ENCODE results near the gene DDX17. TPM values are rescaled to one million over a fixed set of nuclear protein-coding genes. Genes with fewer than 3 reads are reported as not detected.

Gene DDX17
- total and polyA plus RNA-seq, 2 of the 8 experiments (the other 6 are each of a cell fraction or from before 2014, with no cell fraction given) = 437 to 441 TPM

GRCh38 chr22:38519453-38520250 lies 13.5 kb upstream of the DDX17 start (continued):
- TF ChIP-seq NRF1 (IDR thresholded peaks at IDR 0.05; ENCODE audit: low read depth, low read length) (no peak), CHD1 (IDR thresholded peaks at IDR 0.05; ENCODE audit: low read depth, low read length) (no peak)
